Smooth muscle cell (in vitro differentiated cells): ENCODE data around the gene TPPP. TPM values are rescaled to one million over a fixed set of nuclear protein-coding genes. Genes with fewer than 3 reads are reported as not detected.

Source experiments
- DNase-seq: peaks from one replicate; lab custom pipeline; 2025; ENCODE audit not compliant: unreplicated experiment; lab: John Stamatoyannopoulos, UW
- H2AFZ ChIP-seq: fragments of 200-600 bp; sonication (generic); 2 replicates; pipeline ENCODE4 v1.6.0; 2016; ENCODE audit warnings: antibody characterized with exemption, low read depth, mild to moderate bottlenecking
- H3F3A ChIP-seq: fragments of 200-600 bp; sonication (generic); 2 replicates; pipeline ENCODE4 v1.6.0; 2017; ENCODE audit warnings: antibody characterized with exemption, low read depth
- H3K27ac ChIP-seq: fragments of 200-600 bp; sonication (generic); 2 replicates; pipeline ENCODE4 v1.5.1; 2016; ENCODE audit warnings: low read depth, mild to moderate bottlenecking
- H3K27me3 ChIP-seq: fragments of 200-600 bp; sonication (generic); 2 replicates; pipeline ENCODE4 v1.6.1; 2016; ENCODE audit warnings: low read depth, mild to moderate bottlenecking
- H3K36me3 ChIP-seq: fragments of 200-600 bp; sonication (generic); 2 replicates; pipeline ENCODE4 v1.5.1; 2016; ENCODE audit warnings: low read depth
- H3K4me1 ChIP-seq: fragments of 200-600 bp; sonication (generic); 2 replicates; pipeline ENCODE4 v1.5.1; 2016; ENCODE audit warnings: low read depth
- H3K4me2 ChIP-seq: fragments of 200-600 bp; sonication (generic); 2 replicates; pipeline ENCODE4 v1.6.0; 2016; ENCODE audit warnings: mild to moderate bottlenecking
- H3K4me3 ChIP-seq: fragments of 200-600 bp; sonication (generic); 2 replicates; pipeline ENCODE4 v1.5.1; 2016; ENCODE audit warnings: mild to moderate bottlenecking
- H3K79me2 ChIP-seq: fragments of 200-600 bp; sonication (generic); 2 replicates; pipeline ENCODE4 v1.6.0; 2016; ENCODE audit warnings: low read depth, mild to moderate bottlenecking
- H3K9ac ChIP-seq: fragments of 200-600 bp; sonication (generic); 2 replicates; pipeline ENCODE4 v1.6.0; 2016; ENCODE audit warnings: low read depth
- H3K9me3 ChIP-seq: fragments of 200-600 bp; sonication (generic); replicated peaks from 2 replicates; pipeline ENCODE4 v1.5.1; 2016; ENCODE audit warnings: low read depth
- H4K20me1 ChIP-seq: fragments of 200-600 bp; sonication (generic); 2 replicates; pipeline ENCODE4 v1.6.0; 2016; ENCODE audit warnings: low read depth
- WGBS: methylation state at CpG from one replicate; pipeline ENCODE4 v1.1.7; 2016; ENCODE audit warnings: low lambda C conversion rate; 5-methylcytosine and 5-hydroxymethylcytosine counted together
- polyA plus RNA-seq: library from polyadenylated mRNA; unstranded; fragments of >200 nt; fragmentation: Nextera tagmentation; extraction: Ambion mirVana; gene quantifications from 2 replicates; pipeline ENCODE4 v1.2.1, GENCODE V29; 2016
- total RNA-seq: library from RNA; depleted of rRNA; stranded (reverse); fragments of >200 nt; gene quantifications from 2 replicates; pipeline ENCODE4 v1.2.3, GENCODE V29; 2014
- TF ChIP-seq, protein P1 (sequence below): fragments of 200-600 bp; sonication (generic); IDR thresholded peaks from 2 replicates; pipeline ENCODE4 v1.5.1; 2017; ENCODE audit warnings: borderline replicate concordance, mild to moderate bottlenecking, antibody characterized with exemption; ENCODE audit not compliant: insufficient read depth, poor library complexity, severe bottlenecking

Gene TPPP
- total and polyA plus RNA-seq, 2 experiments from 2014 or later, result not detected

DNA sequence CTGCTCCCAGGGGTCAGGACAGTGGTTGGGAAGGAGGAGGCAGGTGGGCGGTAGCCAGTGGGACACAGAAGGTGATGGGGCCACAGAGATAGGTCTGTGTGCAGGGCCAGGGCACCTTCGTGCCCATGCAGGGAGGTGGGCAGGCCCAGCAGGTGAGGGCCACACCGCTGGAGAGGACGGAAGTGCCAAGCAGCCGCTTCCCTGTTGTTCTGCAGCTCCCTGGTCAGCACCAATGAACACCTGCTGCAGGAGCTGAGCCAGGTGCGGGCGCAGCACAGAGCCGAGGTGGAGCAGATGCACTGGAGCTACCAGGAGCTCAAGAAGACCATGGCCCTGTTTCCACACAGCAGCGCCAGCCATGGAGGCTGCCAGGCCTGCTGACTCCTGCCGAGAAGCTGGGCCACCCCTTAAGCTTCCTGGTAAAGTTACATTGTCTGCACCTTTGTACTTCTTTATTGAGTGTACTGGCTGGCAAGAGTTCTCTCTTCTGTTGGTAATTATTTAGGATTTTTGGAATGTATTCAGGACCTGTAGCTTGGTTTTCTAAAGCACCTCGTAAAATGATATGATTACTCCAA, 40.3 kb downstream of the TPPP start:
- H3K36me3 ChIP-seq, result no peaks in the 10 kb centered on the region
- DNase-seq, result no peak
- no peaks in the 10 kb centered on the region for H3K4me1 ChIP-seq
- no peak overlapping the region for H2AFZ ChIP-seq
- no peak overlapping the region for H3K27ac ChIP-seq
- H4K20me1 ChIP-seq, result no peaks in the 10 kb centered on the region
- H3K4me3 ChIP-seq, result no peak overlapping the region
- H3K27me3 ChIP-seq, result no peaks in the 10 kb centered on the region
- no peaks in the 10 kb centered on the region for H3F3A ChIP-seq
- no peaks in the 10 kb centered on the region for H3K9me3 ChIP-seq
- no peaks in the 10 kb centered on the region for H3K79me2 ChIP-seq
- TF ChIP-seq, protein P1, sequence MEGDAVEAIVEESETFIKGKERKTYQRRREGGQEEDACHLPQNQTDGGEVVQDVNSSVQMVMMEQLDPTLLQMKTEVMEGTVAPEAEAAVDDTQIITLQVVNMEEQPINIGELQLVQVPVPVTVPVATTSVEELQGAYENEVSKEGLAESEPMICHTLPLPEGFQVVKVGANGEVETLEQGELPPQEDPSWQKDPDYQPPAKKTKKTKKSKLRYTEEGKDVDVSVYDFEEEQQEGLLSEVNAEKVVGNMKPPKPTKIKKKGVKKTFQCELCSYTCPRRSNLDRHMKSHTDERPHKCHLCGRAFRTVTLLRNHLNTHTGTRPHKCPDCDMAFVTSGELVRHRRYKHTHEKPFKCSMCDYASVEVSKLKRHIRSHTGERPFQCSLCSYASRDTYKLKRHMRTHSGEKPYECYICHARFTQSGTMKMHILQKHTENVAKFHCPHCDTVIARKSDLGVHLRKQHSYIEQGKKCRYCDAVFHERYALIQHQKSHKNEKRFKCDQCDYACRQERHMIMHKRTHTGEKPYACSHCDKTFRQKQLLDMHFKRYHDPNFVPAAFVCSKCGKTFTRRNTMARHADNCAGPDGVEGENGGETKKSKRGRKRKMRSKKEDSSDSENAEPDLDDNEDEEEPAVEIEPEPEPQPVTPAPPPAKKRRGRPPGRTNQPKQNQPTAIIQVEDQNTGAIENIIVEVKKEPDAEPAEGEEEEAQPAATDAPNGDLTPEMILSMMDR, result no peak
- WGBS, result 96% methylated on average over 11 of the region's 11 CpGs
- H3K4me2 ChIP-seq, result no peak overlapping the region
- no peak overlapping the region for H3K9ac ChIP-seq

- Histone ChIP-seq H3K36me3 (no peaks in the 10 kb centered on the region), H3K4me3 (no peak overlapping the region), H3K79me2 (no peaks in the 10 kb centered on the region), H2AFZ (no peak overlapping the region), H3K4me2 (no peak overlapping the region), H3K9ac (no peak overlapping the region), H4K20me1 (no peaks in the 10 kb centered on the region), H3F3A (no peaks in the 10 kb centered on the region), H3K27ac (no peak overlapping the region), H3K27me3 (no peaks in the 10 kb centered on the region), H3K4me1 (no peaks in the 10 kb centered on the region), H3K9me3 (no peaks in the 10 kb centered on the region)
- DNase-seq, result no peak
- 98% methylated on average over 8 of the region's 8 CpGs for WGBS
- TF ChIP-seq, protein P1, result no peak
These were observed 41.1 kb downstream of the TPPP start for GRCh38 chr5:652023-652515.

DNA sequence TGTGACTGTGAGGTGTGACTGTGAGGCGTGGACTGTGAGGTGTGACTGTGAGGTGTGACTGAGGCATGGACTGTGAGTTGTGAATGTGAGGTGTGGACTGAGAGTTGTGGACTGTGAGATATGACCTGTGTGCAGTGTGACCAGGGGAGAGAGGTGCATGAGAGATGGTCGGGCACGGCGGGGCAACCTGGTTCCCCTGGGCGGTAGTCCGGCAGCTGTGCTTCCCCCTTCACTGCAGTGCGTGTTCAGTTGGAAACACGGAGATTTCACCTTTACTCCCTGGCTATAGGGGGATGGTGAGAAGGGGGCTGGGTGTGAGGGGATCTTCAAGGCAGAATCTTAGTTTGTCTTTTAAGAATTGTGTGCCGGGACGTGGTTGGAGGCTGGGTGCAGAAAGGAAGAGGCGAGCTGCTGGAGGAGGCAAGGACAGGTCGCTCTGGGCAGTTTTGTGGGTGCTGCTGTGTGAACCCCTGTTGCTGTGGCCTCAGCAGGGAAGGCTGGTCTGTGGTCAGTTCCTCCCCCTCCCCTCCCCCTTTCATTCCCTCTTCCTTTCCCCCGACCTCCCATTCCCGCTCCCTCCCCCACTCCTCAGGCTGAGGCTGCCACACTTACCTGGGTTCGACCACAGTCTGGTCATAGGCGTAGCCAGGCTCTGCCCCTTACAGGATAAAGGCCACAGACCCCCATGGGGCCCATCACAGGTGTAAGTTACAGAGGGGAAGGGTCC, 41.7 kb downstream of the TPPP start:
- no peaks in the 10 kb centered on the region for H3K36me3 ChIP-seq
- no peak overlapping the region for H3K27ac ChIP-seq
- H3K4me1 ChIP-seq, result no peaks in the 10 kb centered on the region
- H3K9ac ChIP-seq, result no peak overlapping the region
- WGBS, result 95% methylated on average over 11 of the region's 16 CpGs
- DNase-seq, result no peak
- H3K79me2 ChIP-seq, result no peaks in the 10 kb centered on the region
- no peaks in the 10 kb centered on the region for H3K27me3 ChIP-seq
- H3K4me3 ChIP-seq, result no peak overlapping the region
- no peaks in the 10 kb centered on the region for H3K9me3 ChIP-seq
- TF ChIP-seq, protein P1, result no peak
- no peak overlapping the region for H2AFZ ChIP-seq
- no peaks in the 10 kb centered on the region for H4K20me1 ChIP-seq
- H3F3A ChIP-seq, result no peaks in the 10 kb centered on the region
- no peak overlapping the region for H3K4me2 ChIP-seq

DNA sequence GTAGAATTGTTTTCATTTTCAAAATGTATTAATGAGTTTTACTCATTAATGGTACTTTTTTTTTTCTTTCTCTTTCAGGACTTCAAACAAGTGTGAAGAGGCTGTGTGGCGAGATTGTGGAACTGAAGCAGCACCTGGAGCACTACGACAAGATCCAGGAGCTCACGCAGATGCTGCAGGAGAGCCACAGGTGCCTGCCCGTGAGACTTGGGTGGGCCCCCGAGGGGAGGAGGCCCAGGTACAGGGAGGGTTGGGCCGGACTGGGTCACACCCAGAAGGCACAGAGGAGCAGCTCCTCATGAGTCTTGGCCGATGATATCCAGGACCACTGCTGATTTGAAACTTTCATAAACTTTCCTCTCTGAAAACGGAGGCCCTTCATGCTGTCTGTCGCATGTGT, 45.4 kb downstream of the TPPP start:
- DNase-seq, result no peak
- TF ChIP-seq, protein P1, result no peak
- Histone ChIP-seq H3K9me3 (no peaks in the 10 kb centered on the region), H3F3A (no peaks in the 10 kb centered on the region), H3K27me3 (no peaks in the 10 kb centered on the region), H3K27ac (no peak overlapping the region), H2AFZ (no peak overlapping the region), H3K4me3 (no peak overlapping the region), H4K20me1 (no peaks in the 10 kb centered on the region), H3K36me3 (no peaks in the 10 kb centered on the region), H3K4me2 (no peak overlapping the region), H3K9ac (no peak overlapping the region), H3K79me2 (no peaks in the 10 kb centered on the region), H3K4me1 (no peaks in the 10 kb centered on the region)
- WGBS, result 97% methylated on average over 9 of the region's 9 CpGs
